HCT116 (cell line): ENCODE measurements around the gene GALNT16. TPM values are rescaled to one million over a fixed set of nuclear protein-coding genes. Genes with fewer than 3 reads are reported as not detected.

Source experiments
- ATAC-seq: fragments of 200-7000 bp; cut with Tn5 transposase; 2 replicates; pipeline ENCODE4 v1.9.1; 2020; ENCODE audit warnings: mild to moderate bottlenecking, moderate library complexity
- BruUV-seq: library from RNA; stranded (reverse); fragments of 400-500 nt; replicated peaks from 2 replicates; lab custom pipeline; 2021; lab: Mats Ljungman, UMichigan
- CTCF ChIA-PET: fragments of 300-600 bp; sonication (Branson Sonifier 250); formaldehyde crosslinking; loops from one replicate; lab custom pipeline; 2021; ENCODE audit warnings: antibody characterized with exemption; lab: Charles Lee
- POLR2A ChIA-PET: fragments of 300-600, 350-600 bp; sonication (Branson Sonifier 250); formaldehyde crosslinking; loops from one replicate; lab custom pipeline; 2021; ENCODE audit warnings: antibody characterized with exemption; lab: Charles Lee
- RAD21 ChIA-PET, 2 experiments: fragments of 300-600 bp; sonication (Branson Sonifier 250); formaldehyde crosslinking; loops; one replicate each; lab custom pipeline; 2023; ENCODE audit warnings: low total read pairs in 2 of 2; ENCODE audit not compliant: uncharacterized antibody in 2 of 2, unreplicated experiment in 2 of 2, low non-redundant PET in 1 of 2; lab: Charles Lee
- DNase-seq: peaks from one replicate; pipeline ENCODE4 v3.0.0-alpha.2; 2010; ENCODE audit warnings: low read depth, low spot score
- H2AFZ ChIP-seq: fragments of 200-600 bp; shearing (Covaris generic), sonication (generic); 2 replicates; pipeline ENCODE4 v1.6.1; 2017; ENCODE audit warnings: low read depth, mixed run types, mixed read lengths, antibody characterized with exemption, low read length; ENCODE audit not compliant: poor library complexity, severe bottlenecking
- H3K27ac ChIP-seq: 2 replicates; pipeline ENCODE4 v1.5.1; 2012; ENCODE audit warnings: low read depth, low read length
- H3K27me3 ChIP-seq: fragments of 200-600 bp; sonication (generic); 2 replicates; pipeline ENCODE4 v1.6.1; 2016; ENCODE audit warnings: mixed run types, low read length, mixed read lengths; ENCODE audit not compliant: insufficient read depth
- H3K36me3 ChIP-seq, 2 experiments: fragments of 200-500 bp in 1 of 2; fragments of 200-600 bp in 1 of 2; sonication (Bioruptor generic) in 1 of 2; sonication (generic) in 1 of 2; 2 replicates each; pipeline versions ENCODE4 v1.5.1 to v1.6.1; 2014 to 2016; ENCODE audit warnings: low read length in 2 of 2, inconsistent platforms in 1 of 2, mixed read lengths in 1 of 2, mixed run types in 1 of 2; ENCODE audit not compliant: insufficient read depth in 2 of 2, control insufficient read depth in 1 of 2
- H3K4me1 ChIP-seq, 2 experiments: fragments of 200-600 bp in 1 of 2; sonication (generic) in 1 of 2; 2 replicates each; pipeline versions ENCODE4 v1.5.1 to v1.6.1; 2012 to 2017; ENCODE audit warnings: low read length in 2 of 2, inconsistent platforms in 1 of 2, mild to moderate bottlenecking in 1 of 2, mixed read lengths in 1 of 2, mixed run types in 1 of 2, moderate library complexity in 1 of 2; ENCODE audit not compliant: insufficient read depth in 2 of 2, control insufficient read depth in 1 of 2
- H3K4me2 ChIP-seq: fragments of 200-600 bp; sonication (generic); 2 replicates; pipeline ENCODE4 v1.6.1; 2017; ENCODE audit warnings: mixed run types, low read length, mixed read lengths
- H3K4me3 ChIP-seq, 2 experiments: fragments of 200-600 bp in 1 of 2; sonication (generic) in 1 of 2; replicated peaks in 1 of 2; 2 replicates each; pipeline ENCODE4 v1.5.1; 2011 to 2016; ENCODE audit warnings: low read length in 2 of 2, control low read depth in 1 of 2, low read depth in 1 of 2, mild to moderate bottlenecking in 1 of 2, mixed read lengths in 1 of 2, mixed run types in 1 of 2
- H3K79me2 ChIP-seq: fragments of 200-600 bp; sonication (generic); 2 replicates; pipeline ENCODE4 v1.6.1; 2017; ENCODE audit warnings: mild to moderate bottlenecking, mixed run types, low read length, moderate library complexity, mixed read lengths; ENCODE audit not compliant: insufficient read depth
- H3K9ac ChIP-seq: fragments of 200-600 bp; sonication (generic); 2 replicates; pipeline ENCODE4 v1.6.1; 2016; ENCODE audit warnings: low read length, mixed read lengths
- H3K9me2 ChIP-seq: fragments of 200-600 bp; sonication (generic), shearing (Covaris generic); 2 replicates; pipeline ENCODE4 v1.6.1; 2017; ENCODE audit warnings: mixed run types, mild to moderate bottlenecking, moderate library complexity; ENCODE audit not compliant: insufficient read depth
- H3K9me3 ChIP-seq, 2 experiments: fragments of 200-500 bp in 1 of 2; fragments of 200-600 bp in 1 of 2; sonication (Bioruptor generic) in 1 of 2; sonication (generic) in 1 of 2; 2 replicates each; pipeline ENCODE4 v1.6.1; 2014 to 2017; ENCODE audit warnings: low read length in 2 of 2, mixed read lengths in 2 of 2, inconsistent platforms in 1 of 2, low read depth in 1 of 2, mild to moderate bottlenecking in 1 of 2, mixed run types in 1 of 2, moderate library complexity in 1 of 2; ENCODE audit not compliant: control insufficient read depth in 1 of 2, insufficient read depth in 1 of 2
- H4K20me1 ChIP-seq: fragments of 200-600 bp; sonication (generic), shearing (Covaris generic); 2 replicates; pipeline ENCODE4 v1.6.1; 2017; ENCODE audit warnings: mixed run types, mild to moderate bottlenecking, moderate library complexity; ENCODE audit not compliant: insufficient read depth
- ATF3 ChIP-seq: IDR thresholded peaks from 2 replicates; pipeline ENCODE4 v1.6.1; 2012
- CBX3 ChIP-seq: IDR thresholded peaks from 2 replicates; pipeline ENCODE4 v1.6.1; 2012; ENCODE audit warnings: low read depth
- CEBPB ChIP-seq: IDR thresholded peaks from 2 replicates; pipeline ENCODE4 v1.6.1; 2012; ENCODE audit warnings: low read depth
- CTCF ChIP-seq, 3 experiments: fragments of 200-600 bp in 1 of 3; sonication (generic) in 1 of 3; IDR thresholded peaks in 2 of 3; conservative IDR thresholded peaks in 1 of 3; 2 replicates each; pipeline ENCODE4 v1.5.1; 2012 to 2017; ENCODE audit warnings: low read depth in 2 of 3, low read length in 2 of 3, antibody characterized with exemption in 1 of 3, borderline replicate concordance in 1 of 3, control low read depth in 1 of 3, mild to moderate bottlenecking in 1 of 3, mixed read lengths in 1 of 3, mixed run types in 1 of 3, moderate library complexity in 1 of 3; ENCODE audit not compliant: insufficient read depth in 1 of 3
- EGR1 ChIP-seq: IDR thresholded peaks from 2 replicates; pipeline ENCODE4 v1.6.1; 2012; ENCODE audit warnings: low read depth
- ELF1 ChIP-seq: IDR thresholded peaks from 2 replicates; pipeline ENCODE4 v1.6.1; 2012; ENCODE audit warnings: low read depth, borderline replicate concordance
- FOSL1 ChIP-seq: IDR thresholded peaks from 2 replicates; pipeline ENCODE4 v1.6.1; 2012; ENCODE audit warnings: low read depth
- POLR2A ChIP-seq: IDR thresholded peaks from 2 replicates; pipeline ENCODE4 v1.7.0; 2011; ENCODE audit warnings: borderline replicate concordance; ENCODE audit not compliant: insufficient read depth, insufficient read length; ENCODE audit errors: extremely low read depth
- POLR2AphosphoS5 ChIP-seq: IDR thresholded peaks from 2 replicates; pipeline ENCODE4 v1.6.1; 2011; ENCODE audit warnings: mild to moderate bottlenecking, low read depth, low read length, moderate library complexity
- RAD21 ChIP-seq: IDR thresholded peaks from 2 replicates; pipeline ENCODE4 v1.6.1; 2012; ENCODE audit warnings: low read depth, mild to moderate bottlenecking
- REST ChIP-seq: IDR thresholded peaks from 2 replicates; pipeline ENCODE4 v1.6.1; 2012; ENCODE audit warnings: low read depth
- SIN3A ChIP-seq: IDR thresholded peaks from 2 replicates; pipeline ENCODE4 v1.6.1; 2012; ENCODE audit warnings: low read depth
- SP1 ChIP-seq: IDR thresholded peaks from 2 replicates; pipeline ENCODE4 v1.6.1; 2012; ENCODE audit warnings: low read depth
- SRF ChIP-seq: IDR thresholded peaks from 2 replicates; pipeline ENCODE4 v1.6.1; 2012; ENCODE audit warnings: low read depth
- TCF7L2 ChIP-seq: IDR thresholded peaks from 2 replicates; pipeline ENCODE4 v1.7.0; 2011; ENCODE audit warnings: borderline replicate concordance, inconsistent platforms; ENCODE audit not compliant: insufficient read depth, insufficient read length; ENCODE audit errors: extremely low read depth
- YY1 ChIP-seq: IDR thresholded peaks from 2 replicates; pipeline ENCODE4 v1.6.1; 2011; ENCODE audit warnings: low read length, low read depth, moderate library complexity, mild to moderate bottlenecking; ENCODE audit not compliant: insufficient replicate concordance; ENCODE audit errors: extremely low read depth
- ZBTB33 ChIP-seq: IDR thresholded peaks from 2 replicates; pipeline ENCODE4 v1.6.1; 2011; ENCODE audit warnings: mild to moderate bottlenecking, low read length, moderate library complexity; ENCODE audit not compliant: insufficient replicate concordance; ENCODE audit errors: extremely low read depth
- ZFX ChIP-seq: fragments of 450-650 bp; IDR thresholded peaks from 2 replicates; pipeline ENCODE4 v1.6.1; 2017
- ZNF274 ChIP-seq: fragments of 200-500 bp; sonication (Bioruptor generic); IDR thresholded peaks from 2 replicates; pipeline ENCODE4 v1.6.1; 2014; ENCODE audit warnings: mild to moderate bottlenecking, low read depth, low read length, inconsistent platforms
- intact Hi-C: fragments of 100-400 bp; cut with micrococcal nuclease; formaldehyde crosslinking; loops from 2 replicates; pipeline ENCODE4 v1.10.0; 2022
- total RNA-seq: library from RNA; stranded (reverse); gene quantifications from one replicate; pipeline ENCODE4 v1.2.1, GENCODE V29; 2021; ENCODE audit not compliant: unreplicated experiment

GALNT16 gene
- total RNA-seq, 1 experiment from 2014 or later, result 0.32 TPM

GRCh38 chr14:69317780-69318179 lies 57.8 kb downstream of the GALNT16 start (continued):
- TF ChIP-seq EGR1, result no peak
- no peak for TF ChIP-seq POLR2A
- no peak for TF ChIP-seq RAD21
- no peak for TF ChIP-seq SIN3A

GRCh38 chr14:69318241-69318640 lies 58.3 kb downstream of the GALNT16 start:
- POLR2A ChIA-PET, result no interaction called here
- Histone ChIP-seq H4K20me1 (no peaks in the 10 kb centered on the region), H2AFZ (no peak overlapping the region), H3K79me2 (no peaks in the 10 kb centered on the region), H3K27ac (no peak overlapping the region), H3K27me3 (no peaks in the 10 kb centered on the region)
- ATAC-seq, result no peak
- RAD21 ChIA-PET, result no interaction called here
- TF ChIP-seq RAD21 (no peak), CEBPB (no peak), CTCF (IDR thresholded peaks at IDR 0.05 in 2 of 3, conservative IDR thresholded peaks at IDR 0.05 in 1 of 3; ENCODE audit: borderline replicate concordance in 1 of 3, insufficient read depth in 1 of 3, low read depth in 2 of 3, low read length in 2 of 3) (no peak), EGR1 (no peak), POLR2AphosphoS5 (no peak), YY1 (no peak), REST (no peak), SP1 (no peak), TCF7L2 (no peak), SRF (no peak), FOSL1 (no peak), ZNF274 (no peak), ZFX (no peak), ELF1 (no peak), POLR2A (no peak), ZBTB33 (no peak), ATF3 (no peak), CBX3 (no peak)
- TF ChIP-seq, all 23 proteins: peak for 0
- CTCF ChIA-PET, result no interaction called here
- no peaks in the 10 kb centered on the region for H3K9me3 ChIP-seq
- H3K4me3 ChIP-seq, result no peak overlapping the region
- DNase-seq, result no peak
- no peaks in the 10 kb centered on the region for H3K9me2 ChIP-seq
- no peaks in the 10 kb centered on the region for H3K36me3 ChIP-seq
- H3K9ac ChIP-seq, result no peak overlapping the region
- no TSS peak for BruUV-seq
- peaks cover 0 to 9% of the 10 kb centered on the region in 2 experiments; a peak in 2 of 4 replicates for H3K4me1 ChIP-seq
- H3K4me2 ChIP-seq, result no peak overlapping the region
- intact Hi-C loops, result no loop called here
